Measurements from ENCODE around the gene PDLIM7.

Gene PDLIM7

DNA sequence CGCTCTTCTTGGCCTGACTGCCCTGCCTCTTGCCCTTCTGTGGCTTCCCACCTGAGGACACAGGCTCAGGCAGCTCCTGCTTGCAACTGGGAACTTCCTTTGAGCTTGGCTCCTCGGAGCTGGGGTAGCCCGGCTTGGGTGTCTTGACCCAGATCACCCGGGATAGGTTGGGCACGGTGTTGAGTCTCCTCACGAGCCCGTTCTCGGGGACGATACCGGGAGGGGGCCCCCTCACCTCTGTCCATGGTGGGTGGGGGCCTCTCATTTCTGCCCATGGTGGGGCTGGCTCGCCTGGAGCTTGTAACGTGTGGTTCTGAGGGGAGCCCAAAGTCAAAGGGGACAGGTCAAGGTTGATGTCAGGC is 27.1 kb upstream of the PDLIM7 start:
- TF ChIP-seq, protein P1, sequence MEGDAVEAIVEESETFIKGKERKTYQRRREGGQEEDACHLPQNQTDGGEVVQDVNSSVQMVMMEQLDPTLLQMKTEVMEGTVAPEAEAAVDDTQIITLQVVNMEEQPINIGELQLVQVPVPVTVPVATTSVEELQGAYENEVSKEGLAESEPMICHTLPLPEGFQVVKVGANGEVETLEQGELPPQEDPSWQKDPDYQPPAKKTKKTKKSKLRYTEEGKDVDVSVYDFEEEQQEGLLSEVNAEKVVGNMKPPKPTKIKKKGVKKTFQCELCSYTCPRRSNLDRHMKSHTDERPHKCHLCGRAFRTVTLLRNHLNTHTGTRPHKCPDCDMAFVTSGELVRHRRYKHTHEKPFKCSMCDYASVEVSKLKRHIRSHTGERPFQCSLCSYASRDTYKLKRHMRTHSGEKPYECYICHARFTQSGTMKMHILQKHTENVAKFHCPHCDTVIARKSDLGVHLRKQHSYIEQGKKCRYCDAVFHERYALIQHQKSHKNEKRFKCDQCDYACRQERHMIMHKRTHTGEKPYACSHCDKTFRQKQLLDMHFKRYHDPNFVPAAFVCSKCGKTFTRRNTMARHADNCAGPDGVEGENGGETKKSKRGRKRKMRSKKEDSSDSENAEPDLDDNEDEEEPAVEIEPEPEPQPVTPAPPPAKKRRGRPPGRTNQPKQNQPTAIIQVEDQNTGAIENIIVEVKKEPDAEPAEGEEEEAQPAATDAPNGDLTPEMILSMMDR (IDR thresholded peaks at IDR 0.05), result no peak
- DNase-seq (ENCODE audit: low spot score), result no peak
- H3K4me3 ChIP-seq, result no peak overlapping the region
- H3K27ac ChIP-seq, result no peak overlapping the region

DNA sequence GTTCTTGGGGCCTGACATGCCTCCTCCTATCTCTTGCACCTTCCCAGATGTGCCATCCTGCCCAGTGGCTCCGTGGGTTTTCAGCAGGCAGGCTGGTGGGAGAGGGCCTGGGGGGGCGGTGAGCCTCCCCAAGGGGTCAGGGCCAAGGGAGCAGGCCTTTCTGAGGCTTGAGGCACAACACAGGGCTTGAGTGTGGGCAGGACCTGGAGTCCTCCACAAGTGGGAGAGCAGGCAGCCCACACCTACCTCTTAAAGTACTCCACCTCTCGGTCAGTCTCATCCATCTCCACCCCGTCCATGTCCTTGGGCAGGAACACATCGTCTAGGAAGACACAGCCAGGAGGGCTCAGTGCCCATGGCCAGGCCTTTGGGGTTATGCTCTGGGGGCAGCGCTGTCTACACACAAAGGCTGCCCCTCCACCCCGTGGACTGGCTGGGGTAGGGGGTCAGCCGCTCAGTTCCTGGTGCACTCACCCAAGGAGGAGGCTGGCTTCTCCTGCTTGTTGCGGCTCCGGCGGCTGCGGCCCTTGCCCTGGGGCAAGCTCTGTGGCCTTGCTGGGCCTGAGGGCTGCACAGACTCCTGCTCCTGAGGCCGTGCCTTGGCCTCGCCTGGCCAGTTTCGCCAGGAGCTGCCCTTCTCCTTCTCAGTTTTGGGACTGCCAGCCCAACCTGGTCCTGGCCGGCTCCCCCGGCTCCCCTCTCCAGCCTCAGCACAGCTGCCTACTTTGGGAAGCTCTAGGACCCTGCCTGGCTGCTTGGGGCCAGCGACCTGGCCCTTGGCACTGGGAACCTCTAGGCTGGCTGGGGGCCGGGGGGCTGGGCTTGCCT is 26.5 kb upstream of the PDLIM7 start:
- Histone ChIP-seq H3K4me3 (no peak overlapping the region), H3K27ac (no peak overlapping the region)
- no peak for DNase-seq (ENCODE audit: low spot score)
- TF ChIP-seq, protein P1 (IDR thresholded peaks at IDR 0.05), result no peak

DNA sequence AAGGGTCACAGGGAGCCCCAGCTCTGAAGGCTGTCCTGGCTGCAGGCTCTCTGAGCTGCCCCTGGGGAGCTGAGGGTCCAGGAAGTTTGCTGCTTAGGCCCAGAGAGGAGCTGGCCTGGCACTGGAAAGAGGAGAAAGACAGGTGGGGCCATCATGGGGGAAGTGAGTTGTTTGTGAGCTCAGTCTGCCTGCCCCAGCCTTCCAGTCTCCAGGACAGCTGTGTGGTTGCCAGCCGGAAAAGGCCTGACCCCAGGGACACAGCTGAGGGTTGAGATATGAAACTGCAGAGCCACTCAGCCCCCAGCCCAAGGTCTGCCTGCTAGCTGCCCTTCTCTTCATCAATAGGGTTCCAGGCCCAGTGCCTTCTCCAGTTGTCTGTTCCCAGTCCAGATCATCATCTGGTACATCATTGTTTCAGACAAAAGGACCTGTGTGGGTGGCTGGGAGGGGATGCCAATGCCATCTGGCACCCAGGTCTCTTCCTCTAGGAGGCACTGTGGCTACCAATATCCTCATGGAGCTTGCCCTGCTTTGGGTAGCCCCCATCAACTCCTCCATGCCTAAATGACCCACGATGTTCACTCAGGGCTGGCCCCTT is 23.6 kb upstream of the PDLIM7 start:
- Histone ChIP-seq H3K4me3 (no peak overlapping the region), H3K27ac (no peak overlapping the region)
- TF ChIP-seq, protein P1 (IDR thresholded peaks at IDR 0.05), result no peak
- DNase-seq (ENCODE audit: low spot score), result no peak

DNA sequence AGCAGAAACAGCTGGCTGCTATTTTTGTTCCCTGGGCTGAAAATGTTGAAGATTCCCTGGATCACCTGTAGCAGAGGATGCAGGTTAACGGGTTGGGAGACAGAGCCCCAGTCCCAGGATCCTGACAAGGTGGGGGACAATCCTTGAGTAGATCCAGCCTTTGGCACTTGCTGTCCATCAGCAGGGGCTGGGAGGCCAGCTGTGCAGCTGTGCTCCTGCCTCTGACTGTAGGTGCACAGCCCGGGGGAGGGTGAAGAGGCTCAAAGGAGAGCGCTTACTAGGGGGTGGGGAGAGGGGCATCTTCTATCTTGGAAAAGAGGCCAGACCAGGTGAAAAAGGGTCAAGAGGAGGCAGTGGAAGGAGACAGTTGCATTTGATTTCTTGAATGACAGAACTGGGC is 22.9 kb upstream of the PDLIM7 start:
- H3K4me3 ChIP-seq, result no peak overlapping the region
- no peak for DNase-seq (ENCODE audit: low spot score)
- TF ChIP-seq, protein P1 (IDR thresholded peaks at IDR 0.05), result no peak
- no peak overlapping the region for H3K27ac ChIP-seq

DNA sequence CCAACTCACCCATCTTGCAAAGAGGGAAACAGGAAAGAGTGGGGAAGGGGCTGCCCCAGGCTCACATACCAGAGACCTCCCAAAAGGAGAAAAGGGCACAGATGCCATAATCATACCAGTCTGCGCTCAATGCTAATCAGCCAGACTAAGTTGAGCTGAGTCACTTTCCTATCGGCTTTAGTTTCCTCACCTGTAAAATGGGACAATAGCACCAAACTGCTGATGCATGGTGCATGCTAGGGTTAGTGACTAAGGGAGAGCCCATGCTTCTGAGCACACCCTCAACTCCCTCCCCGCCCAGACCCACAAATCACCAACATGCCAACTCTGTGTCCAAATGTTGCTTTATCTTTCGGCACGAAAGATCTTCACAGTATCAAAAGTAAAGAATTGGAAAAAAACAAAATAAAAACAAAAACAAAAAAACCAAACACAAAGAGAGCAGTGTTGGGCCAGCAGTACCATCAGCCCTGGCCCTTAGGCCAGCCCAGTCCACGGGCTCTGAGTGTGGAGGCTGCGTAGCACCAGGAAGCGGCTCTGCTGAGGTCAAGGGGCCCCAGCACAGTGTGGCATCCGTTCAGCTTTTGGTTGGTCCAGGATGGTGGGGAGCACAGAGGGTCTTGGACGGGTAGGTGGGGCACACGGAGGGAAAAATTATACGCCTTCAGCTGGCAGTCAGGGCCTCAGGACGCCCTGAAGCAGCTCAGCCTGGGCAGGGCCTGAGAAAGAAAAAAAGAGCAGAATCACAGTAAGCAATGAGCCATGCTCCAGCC is 22.2 kb upstream of the PDLIM7 start:
- TF ChIP-seq, protein P1 (IDR thresholded peaks at IDR 0.05), result no peak
- H3K27ac ChIP-seq, result no peak overlapping the region
- no peak for DNase-seq (ENCODE audit: low spot score)
- no peak overlapping the region for H3K4me3 ChIP-seq

DNA sequence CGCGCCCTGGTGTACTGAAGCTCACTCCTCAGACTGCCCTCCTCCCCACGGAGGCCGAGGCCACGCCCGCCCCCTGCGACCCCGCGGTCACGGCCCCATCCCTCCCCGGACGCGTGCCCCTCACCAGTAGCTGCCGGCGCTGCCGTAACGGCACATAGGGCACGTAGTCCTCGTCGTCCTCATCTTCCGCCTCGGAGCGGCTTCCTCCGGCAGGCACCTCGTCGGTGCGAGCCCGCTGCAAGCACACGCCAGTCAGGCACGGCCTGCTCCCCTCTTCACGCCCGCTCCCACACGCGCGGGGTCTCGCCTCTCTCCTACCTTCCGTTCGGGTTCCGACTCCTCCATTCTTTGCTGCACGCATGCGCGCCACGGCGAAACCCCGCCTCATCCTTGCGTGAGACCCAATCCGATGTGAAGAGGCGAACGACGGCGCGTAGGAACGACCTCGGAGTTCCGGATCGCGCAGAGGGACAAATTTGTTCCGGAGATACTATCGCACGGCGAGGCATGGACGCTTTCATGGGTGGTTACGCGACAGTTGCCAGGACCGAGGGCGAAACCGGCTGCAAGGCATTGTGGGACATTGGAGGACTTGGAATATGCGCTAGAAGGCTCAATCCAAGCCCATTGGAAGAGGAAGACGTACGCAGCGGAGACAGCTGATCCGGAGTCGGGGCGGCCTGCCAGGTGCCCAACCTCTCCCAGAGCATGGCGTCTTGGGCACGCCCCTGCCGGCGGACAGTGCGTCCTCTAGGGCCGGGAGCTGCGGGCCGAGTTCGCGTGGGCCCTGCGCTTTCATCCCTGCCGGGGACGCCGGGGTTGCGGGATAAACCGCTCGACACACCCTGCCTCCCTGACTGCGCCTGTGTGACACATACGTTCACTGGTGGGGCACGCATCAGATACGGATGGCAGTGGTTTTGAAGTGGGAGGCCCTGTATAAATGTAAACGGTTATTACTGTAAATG is 19.5 kb upstream of the PDLIM7 start, which contains the start of gene DDX41:
Gene DDX41 (minus strand): TSS at position 361 of the 968 bp plus-strand sequence. CDS start 16 bp downstream, at position 345.
- TF ChIP-seq, protein P1 (IDR thresholded peaks at IDR 0.05), result no peak
- DNase-seq (ENCODE audit: low spot score), result peak; percentile 99
- Histone ChIP-seq H3K27ac (peak within 1 kb of the TSS; percentile 63 to 96), H3K4me3 (peak within 1 kb of the TSS; percentile 100)

Measured in coronary artery (tissue), 2 donors.